Medulla oblongata (tissue), 1 donor: ENCODE measurements around the gene TAGAP.
"Not testable (repeated sequence)": the region's sequence is repeated elsewhere in the genome, so short reads cannot be mapped to it uniquely, and the experiment has no call there.

Experiments
- DNase-seq: peaks from one replicate; pipeline ENCODE4 v3.0.0-alpha.2; 2015; ENCODE audit errors: extremely low spot score

Gene TAGAP

GRCh38 chr6:159012201-159012600 is 32.6 kb downstream of the TAGAP start:
- no peak for DNase-seq

GRCh38 chr6:159010037-159010612 is 34.7 kb downstream of the TAGAP start:
- DNase-seq, result not testable (repeated sequence)

- DNase-seq, result peak; percentile 46
Measured at GRCh38 chr6:159008656-159009288, 36.0 kb downstream of the TAGAP start.

DNA sequence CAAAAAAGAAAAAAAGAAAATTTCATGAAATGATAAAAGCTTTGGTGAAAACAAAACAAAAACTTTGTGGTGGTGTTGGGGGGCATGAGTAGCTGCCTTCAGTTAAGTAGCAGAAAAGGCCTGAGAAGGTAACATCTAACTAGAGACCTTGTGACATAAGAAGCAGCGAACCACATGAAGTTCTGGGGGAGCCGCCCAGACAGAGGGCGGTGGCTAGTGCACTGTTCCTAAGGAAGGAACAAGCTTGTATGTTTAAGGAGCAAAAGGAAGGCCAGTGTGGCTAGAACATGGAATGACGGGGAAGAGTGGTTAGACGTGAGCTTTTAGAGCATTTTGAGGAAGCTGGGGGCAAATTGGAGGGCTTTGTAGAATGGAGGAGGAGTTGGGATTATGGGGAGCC is 37.3 kb downstream of the TAGAP start:
- no peak for DNase-seq

- DNase-seq, result no peak
Measured at GRCh38 chr6:159005436-159005835, 39.4 kb downstream of the TAGAP start.

GRCh38 chr6:159004592-159004991 is 40.2 kb downstream of the TAGAP start:
- DNase-seq, result no peak

GRCh38 chr6:159002432-159003155 is 42.2 kb downstream of the TAGAP start:
- DNase-seq, result no peak

DNA sequence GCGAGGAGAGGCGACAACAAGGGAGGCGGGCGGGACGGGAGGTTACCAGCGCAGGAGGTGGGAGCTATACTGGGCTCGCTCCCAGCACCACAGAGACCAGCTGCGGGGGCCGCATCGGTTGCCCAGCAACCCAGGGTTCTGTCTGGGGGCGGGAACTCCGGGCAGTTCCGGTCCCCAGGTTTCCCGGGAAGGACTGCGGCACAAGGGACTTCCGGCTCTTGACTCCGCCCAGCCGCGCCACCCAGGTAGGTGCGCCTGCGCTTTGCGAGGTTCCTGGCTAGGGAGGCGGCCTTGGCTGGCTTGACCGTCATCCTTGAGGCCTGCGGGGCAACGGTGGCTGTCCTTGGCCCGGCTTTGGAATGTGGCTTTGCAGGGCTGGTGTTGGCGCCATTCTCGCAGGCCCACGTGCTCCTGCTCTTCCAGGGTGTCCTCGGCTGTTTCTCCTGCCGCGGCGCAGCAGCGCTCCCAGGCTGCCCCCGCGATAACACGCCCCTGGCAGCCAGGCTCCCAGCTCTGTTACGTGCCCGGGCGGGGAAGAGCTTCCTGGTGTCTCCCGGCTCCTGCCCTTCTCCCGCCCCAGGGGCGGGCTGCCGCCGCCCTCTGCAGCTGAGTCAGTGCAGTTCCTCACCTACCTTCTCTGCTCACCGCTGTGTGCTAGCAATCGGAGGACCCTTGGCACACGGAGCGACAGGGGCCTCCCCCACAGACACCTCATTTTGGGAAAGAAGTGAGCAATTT is 45.0 kb downstream of the TAGAP start, which contains the start of gene RSPH3:
RSPH3 (minus strand) TSS at position 537 of the 738 bp plus-strand sequence. CDS start 652 bp downstream, outside the sequence.
- peak; percentile 92 for DNase-seq

DNA sequence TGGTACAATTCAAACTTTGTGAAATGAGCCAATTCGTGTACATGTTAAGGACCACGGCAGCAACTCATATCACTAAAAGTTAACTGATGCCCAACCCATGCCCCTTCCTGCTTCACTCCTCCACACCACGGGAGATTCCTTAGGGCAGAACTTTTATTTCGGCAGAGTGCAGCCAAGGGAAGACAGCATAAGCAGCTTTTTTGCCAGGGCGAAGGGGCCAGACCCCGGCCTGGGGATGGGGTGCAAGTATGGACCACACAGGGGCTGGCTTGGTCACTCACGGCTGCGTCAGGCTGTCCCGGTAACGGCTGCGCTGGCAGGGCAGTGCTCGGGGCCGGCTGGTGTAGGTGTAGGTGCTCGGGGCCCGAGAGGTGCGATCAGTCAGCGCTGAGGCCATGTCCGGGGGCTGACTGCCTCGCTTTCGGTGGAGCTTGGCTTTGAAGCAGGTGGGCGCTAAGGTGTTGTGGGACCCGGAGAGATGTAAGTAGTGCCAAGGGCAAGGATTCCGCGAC is 45.6 kb downstream of the TAGAP start:
- peak; percentile 11 for DNase-seq

DNA sequence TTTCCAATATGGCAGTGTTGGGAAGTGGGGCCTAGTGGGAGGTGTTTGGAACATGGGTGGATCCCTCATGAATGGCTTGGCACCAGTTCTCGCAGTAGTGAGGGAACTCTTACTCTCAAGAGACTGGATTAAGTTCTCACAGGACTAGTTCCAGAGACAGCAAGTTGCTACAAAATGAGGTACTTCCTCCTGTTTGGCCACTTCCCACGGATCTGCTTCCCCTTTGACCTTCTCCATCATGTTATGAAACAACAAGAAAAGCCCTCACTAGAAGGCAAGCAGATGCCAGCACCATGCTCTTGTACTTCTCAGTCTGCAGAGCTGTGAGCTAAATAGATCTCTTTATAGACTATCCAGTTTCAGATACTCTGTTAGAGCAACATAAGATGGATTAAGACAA is 47.9 kb downstream of the TAGAP start:
- DNase-seq, result no peak

DNA sequence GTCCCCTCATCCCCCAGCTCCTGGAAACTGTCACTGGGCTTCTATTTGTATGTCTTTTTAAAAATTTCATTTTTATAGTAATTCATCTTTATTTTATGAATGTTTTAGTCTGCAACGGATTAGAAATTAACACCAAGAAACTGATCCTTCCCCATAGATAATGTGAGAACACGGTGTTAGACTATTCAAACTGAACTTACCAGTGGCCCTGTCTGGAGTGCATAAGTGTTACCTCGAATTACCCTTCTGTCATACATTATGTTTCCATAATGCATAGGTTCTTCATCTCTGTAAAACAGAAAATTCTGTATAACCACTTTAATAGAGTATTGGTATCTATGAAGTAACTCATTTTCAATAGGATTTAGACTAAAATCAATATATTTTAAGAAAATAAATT is 51.2 kb downstream of the TAGAP start:
- no peak for DNase-seq

DNA sequence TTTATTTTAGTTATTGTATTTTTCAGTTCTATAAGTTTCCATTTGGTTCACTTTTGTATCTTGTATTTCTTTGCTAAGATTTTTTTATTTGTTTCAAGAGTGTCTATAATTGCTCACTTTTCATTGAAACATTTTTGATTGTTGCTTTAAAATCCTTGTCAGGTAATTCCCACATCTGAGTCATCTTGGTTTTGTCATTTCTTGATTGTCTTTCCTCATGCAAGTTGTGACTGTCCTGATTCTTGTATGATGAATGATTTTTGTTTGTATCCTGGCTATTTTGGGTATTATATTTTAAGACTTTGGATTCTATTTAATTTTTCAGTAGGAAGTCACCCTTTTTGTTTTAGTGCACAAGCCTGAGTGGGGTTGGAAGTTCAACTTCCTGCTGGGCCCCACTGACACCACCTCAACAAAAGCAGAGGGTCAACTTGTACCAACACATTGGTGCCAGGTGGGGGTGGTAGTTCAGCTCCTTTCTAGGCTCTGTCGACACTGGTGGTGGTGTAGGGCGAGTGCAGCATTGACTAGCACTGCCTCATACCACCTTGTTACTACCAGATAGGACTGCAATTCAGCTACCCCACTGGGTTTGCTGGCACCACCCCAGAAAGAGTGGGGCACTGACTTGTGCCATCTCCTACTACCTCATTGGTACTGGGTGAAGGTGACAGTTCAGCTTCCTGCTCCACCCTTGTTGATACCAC is 53.6 kb downstream of the TAGAP start:
- DNase-seq, result no peak

DNA sequence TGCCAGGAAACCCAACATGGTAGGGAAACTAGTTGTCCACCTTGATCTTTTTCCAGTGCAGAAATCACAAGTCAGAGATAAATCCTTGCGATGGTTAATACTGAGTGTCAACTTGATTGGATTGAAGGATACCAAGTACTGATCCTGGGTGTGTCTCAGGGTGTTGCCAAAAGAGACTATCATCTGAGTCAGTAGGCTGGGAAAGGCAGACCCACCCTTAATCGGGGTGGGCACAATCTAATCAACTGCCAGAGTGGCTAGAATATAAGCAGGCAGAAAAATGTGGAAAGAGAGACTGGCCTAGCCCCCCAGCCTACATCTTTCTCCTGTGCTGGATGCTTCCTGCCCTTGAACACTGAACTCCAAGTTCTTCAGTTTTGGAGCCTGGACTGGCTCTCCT is 55.1 kb downstream of the TAGAP start:
- not testable (repeated sequence) for DNase-seq

GRCh38 chr6:158988477-158988876 is 56.3 kb downstream of the TAGAP start:
- no peak for DNase-seq

GRCh38 chr6:158987657-158988056 is 57.1 kb downstream of the TAGAP start:
- no peak for DNase-seq
